DND-41 (cell line): Measurements from ENCODE around the gene PVALEF.

ENCODE experiments used
- ATAC-seq: fragments of 200-7000 bp; cut with Tn5 transposase; 3 replicates; pipeline ENCODE4 v1.9.1; 2021; ENCODE audit warnings: low read depth; ENCODE audit not compliant: insufficient read depth
- DNase-seq: peaks from one replicate; pipeline ENCODE4 v3.0.0-alpha.2; 2020
- H2AFZ ChIP-seq: 2 replicates; pipeline ENCODE4 v1.6.0; 2012; ENCODE audit warnings: low read depth, low read length
- H3K27ac ChIP-seq: 2 replicates; pipeline ENCODE4 v1.5.1; 2012; ENCODE audit warnings: low read length, inconsistent platforms
- H3K27me3 ChIP-seq: fragments of 200-600 bp; sonication (generic); 2 replicates; pipeline ENCODE4 v1.6.0; 2012; ENCODE audit warnings: low read length, mild to moderate bottlenecking, inconsistent platforms; ENCODE audit not compliant: insufficient read depth, poor library complexity
- H3K36me3 ChIP-seq: 2 replicates; pipeline ENCODE4 v1.5.1; 2012; ENCODE audit warnings: low read length, inconsistent platforms; ENCODE audit not compliant: insufficient read depth
- H3K4me1 ChIP-seq: 2 replicates; pipeline ENCODE4 v1.5.1; 2012; ENCODE audit warnings: mild to moderate bottlenecking, low read length; ENCODE audit not compliant: insufficient read depth
- H3K4me2 ChIP-seq: 2 replicates; pipeline ENCODE4 v1.6.0; 2012; ENCODE audit warnings: mild to moderate bottlenecking, moderate library complexity, low read length, inconsistent platforms; ENCODE audit not compliant: insufficient read depth
- H3K4me3 ChIP-seq, 2 experiments: fragments of 200-600 bp in 1 of 2; shearing (Covaris generic) in 1 of 2; 2 replicates each; pipeline ENCODE4 v1.5.1; 2012 to 2016; ENCODE audit warnings: inconsistent platforms in 2 of 2, low read length in 2 of 2, mild to moderate bottlenecking in 2 of 2, low read depth in 1 of 2, moderate library complexity in 1 of 2
- H3K79me2 ChIP-seq: 2 replicates; pipeline ENCODE4 v1.6.0; 2012; ENCODE audit warnings: low read length, inconsistent platforms; ENCODE audit not compliant: insufficient read depth
- H3K9ac ChIP-seq: 2 replicates; pipeline ENCODE4 v1.6.0; 2012; ENCODE audit warnings: low read depth, mild to moderate bottlenecking, inconsistent platforms, low read length, moderate library complexity
- H3K9me3 ChIP-seq: 2 replicates; pipeline ENCODE4 v1.5.1; 2012; ENCODE audit warnings: low read length, moderate library complexity, mild to moderate bottlenecking, inconsistent platforms; ENCODE audit not compliant: insufficient read depth, severe bottlenecking
- H4K20me1 ChIP-seq: 2 replicates; pipeline ENCODE4 v1.6.0; 2012; ENCODE audit warnings: low read length; ENCODE audit not compliant: insufficient read depth
- EZH2 ChIP-seq: IDR thresholded peaks from 3 replicates; pipeline ENCODE4 v1.6.1; 2012; ENCODE audit warnings: borderline replicate concordance, low read depth, mild to moderate bottlenecking, moderate library complexity, low read length, inconsistent platforms; ENCODE audit not compliant: severe bottlenecking
- TF ChIP-seq, protein P1 (sequence below): IDR thresholded peaks from 2 replicates; pipeline ENCODE4 v1.5.1; 2012; ENCODE audit warnings: borderline replicate concordance, low read length, moderate library complexity, mild to moderate bottlenecking; ENCODE audit not compliant: poor library complexity, severe bottlenecking; ENCODE audit errors: extremely low read depth

The PVALEF gene

DNA sequence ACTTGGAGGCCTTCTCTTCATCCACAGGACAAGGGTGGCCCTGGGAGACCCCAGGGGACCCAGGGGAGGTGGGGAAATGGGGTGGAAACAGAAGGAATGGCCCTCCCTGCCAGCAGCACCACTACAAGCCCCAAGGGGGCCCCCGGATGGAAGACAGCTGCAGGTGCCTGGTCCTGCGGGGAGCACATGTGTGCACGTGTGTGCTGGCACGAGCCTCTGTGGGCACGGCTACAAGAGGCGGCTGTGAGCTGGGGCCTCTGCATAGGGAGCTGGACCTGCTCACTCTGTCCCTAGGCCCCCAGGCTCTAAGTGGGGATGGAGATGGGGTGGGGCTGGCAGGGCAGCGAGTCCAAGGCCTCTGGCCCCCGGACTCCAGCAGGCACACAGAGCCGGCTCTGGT lies 13.9 kb downstream of the PVALEF start:
- Histone ChIP-seq H3K9me3 (no peaks in the 10 kb centered on the region), H3K4me1 (no peaks in the 10 kb centered on the region), H3K4me2 (no peak overlapping the region), H3K9ac (no peak overlapping the region), H3K79me2 (no peaks in the 10 kb centered on the region), H3K27me3 (no peaks in the 10 kb centered on the region), H3K27ac (no peak overlapping the region), H4K20me1 (no peaks in the 10 kb centered on the region; the same call in 1 of the 2 replicates), H3K36me3 (no peaks in the 10 kb centered on the region), H3K4me3 (no peak overlapping the region), H2AFZ (no peak overlapping the region)
- ATAC-seq (no peak), DNase-seq (no peak)
- TF ChIP-seq EZH2, result no peak
- TF ChIP-seq, protein P1, sequence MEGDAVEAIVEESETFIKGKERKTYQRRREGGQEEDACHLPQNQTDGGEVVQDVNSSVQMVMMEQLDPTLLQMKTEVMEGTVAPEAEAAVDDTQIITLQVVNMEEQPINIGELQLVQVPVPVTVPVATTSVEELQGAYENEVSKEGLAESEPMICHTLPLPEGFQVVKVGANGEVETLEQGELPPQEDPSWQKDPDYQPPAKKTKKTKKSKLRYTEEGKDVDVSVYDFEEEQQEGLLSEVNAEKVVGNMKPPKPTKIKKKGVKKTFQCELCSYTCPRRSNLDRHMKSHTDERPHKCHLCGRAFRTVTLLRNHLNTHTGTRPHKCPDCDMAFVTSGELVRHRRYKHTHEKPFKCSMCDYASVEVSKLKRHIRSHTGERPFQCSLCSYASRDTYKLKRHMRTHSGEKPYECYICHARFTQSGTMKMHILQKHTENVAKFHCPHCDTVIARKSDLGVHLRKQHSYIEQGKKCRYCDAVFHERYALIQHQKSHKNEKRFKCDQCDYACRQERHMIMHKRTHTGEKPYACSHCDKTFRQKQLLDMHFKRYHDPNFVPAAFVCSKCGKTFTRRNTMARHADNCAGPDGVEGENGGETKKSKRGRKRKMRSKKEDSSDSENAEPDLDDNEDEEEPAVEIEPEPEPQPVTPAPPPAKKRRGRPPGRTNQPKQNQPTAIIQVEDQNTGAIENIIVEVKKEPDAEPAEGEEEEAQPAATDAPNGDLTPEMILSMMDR, result no peak

DNA sequence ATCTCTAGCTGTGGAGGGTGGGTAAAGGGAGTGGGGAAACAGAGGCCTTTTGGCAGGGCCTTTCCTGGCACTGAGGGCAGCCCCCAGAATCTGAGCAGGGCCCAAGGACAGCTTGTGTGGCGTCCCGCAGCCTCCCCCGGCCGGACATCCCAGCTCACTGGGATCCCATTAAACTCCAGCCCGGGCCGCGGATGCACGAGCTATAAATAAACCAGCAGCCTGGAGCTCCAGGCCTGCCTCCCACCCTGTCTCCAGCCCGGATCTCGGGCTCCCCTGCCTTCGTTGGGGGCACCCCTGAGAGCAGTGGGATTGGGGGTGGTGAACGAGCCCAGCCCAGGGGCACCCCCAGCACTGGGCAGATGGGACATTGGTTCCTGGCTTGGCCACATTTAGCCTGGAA lies 14.6 kb downstream of the PVALEF start:
- no peak overlapping the region for H3K9ac ChIP-seq
- no peak overlapping the region for H3K4me3 ChIP-seq
- no peak for ATAC-seq

DNA sequence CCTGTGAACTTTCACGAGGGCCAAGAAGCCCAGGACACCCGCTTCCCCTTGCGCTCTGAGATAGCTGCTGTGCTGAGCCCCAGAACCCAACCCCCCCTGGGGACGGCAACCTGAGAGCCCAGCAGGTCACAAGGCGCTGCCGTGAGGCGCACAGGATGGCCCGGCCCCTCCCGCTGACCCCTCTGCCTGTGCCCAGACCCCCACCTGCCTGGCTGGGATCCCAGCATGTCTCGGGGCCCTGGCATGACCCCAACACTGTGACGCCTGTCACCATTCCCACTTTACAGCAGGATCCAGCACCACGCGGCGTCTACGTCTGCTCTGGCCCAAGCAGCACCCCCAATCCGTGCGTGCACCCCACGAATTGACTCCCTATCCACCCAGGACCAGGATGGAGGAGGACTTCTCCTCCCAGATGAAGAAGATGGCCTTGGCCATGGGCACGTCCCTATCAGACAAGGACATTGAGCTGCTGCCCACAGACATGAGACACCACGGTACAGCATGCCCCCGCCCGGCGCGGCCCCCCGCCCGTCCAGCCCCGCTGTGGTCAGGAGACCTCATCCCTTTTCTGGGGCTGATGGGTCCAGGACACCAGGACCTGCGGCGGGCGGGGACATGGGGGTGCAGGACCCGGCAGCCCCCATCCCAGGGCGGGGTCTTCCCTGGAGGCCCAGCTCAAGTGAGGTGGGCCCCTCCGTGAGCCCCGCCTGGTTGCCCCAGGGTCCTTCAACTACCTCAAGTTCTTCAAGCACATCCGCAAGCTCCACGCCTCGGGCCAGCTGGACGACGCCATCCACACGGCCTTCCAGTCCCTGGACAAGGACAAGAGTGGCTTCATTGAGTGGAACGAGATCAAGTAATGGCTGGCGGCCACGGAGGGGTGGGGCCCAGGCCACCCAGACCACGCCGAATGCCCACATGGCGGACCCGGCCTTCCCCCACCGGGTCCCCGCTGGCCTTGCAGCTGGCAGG lies 15.8 kb downstream of the PVALEF start:
- H3K27me3 ChIP-seq, result no peaks in the 10 kb centered on the region
- TF ChIP-seq EZH2, result no peak
- TF ChIP-seq, protein P1, result no peak
- H3K79me2 ChIP-seq, result no peaks in the 10 kb centered on the region
- ATAC-seq (no peak), DNase-seq (no peak)
- no peaks in the 10 kb centered on the region for H3K4me1 ChIP-seq
- H3K9ac ChIP-seq, result no peak overlapping the region
- H3K9me3 ChIP-seq, result no peaks in the 10 kb centered on the region
- H2AFZ ChIP-seq, result no peak overlapping the region
- no peak overlapping the region for H3K4me2 ChIP-seq
- H4K20me1 ChIP-seq, result no peaks in the 10 kb centered on the region; the same call in 1 of the 2 replicates
- no peaks in the 10 kb centered on the region for H3K36me3 ChIP-seq
- no peak overlapping the region for H3K4me3 ChIP-seq
- H3K27ac ChIP-seq, result no peak overlapping the region

More for the DNA sequence above, 14.6 kb downstream of the PVALEF start:
- TF ChIP-seq, protein P1, result no peak
- no peak for TF ChIP-seq EZH2
- Histone ChIP-seq H3K4me2 (no peak overlapping the region), H3K27ac (no peak overlapping the region), H4K20me1 (no peaks in the 10 kb centered on the region; the same call in 1 of the 2 replicates), H3K9me3 (no peaks in the 10 kb centered on the region), H3K79me2 (no peaks in the 10 kb centered on the region), H2AFZ (no peak overlapping the region), H3K4me1 (no peaks in the 10 kb centered on the region), H3K36me3 (no peaks in the 10 kb centered on the region), H3K27me3 (no peaks in the 10 kb centered on the region)
- no peak for DNase-seq
